Measurements from ENCODE around the gene UBE2V1.

UBE2V1 gene

DNA sequence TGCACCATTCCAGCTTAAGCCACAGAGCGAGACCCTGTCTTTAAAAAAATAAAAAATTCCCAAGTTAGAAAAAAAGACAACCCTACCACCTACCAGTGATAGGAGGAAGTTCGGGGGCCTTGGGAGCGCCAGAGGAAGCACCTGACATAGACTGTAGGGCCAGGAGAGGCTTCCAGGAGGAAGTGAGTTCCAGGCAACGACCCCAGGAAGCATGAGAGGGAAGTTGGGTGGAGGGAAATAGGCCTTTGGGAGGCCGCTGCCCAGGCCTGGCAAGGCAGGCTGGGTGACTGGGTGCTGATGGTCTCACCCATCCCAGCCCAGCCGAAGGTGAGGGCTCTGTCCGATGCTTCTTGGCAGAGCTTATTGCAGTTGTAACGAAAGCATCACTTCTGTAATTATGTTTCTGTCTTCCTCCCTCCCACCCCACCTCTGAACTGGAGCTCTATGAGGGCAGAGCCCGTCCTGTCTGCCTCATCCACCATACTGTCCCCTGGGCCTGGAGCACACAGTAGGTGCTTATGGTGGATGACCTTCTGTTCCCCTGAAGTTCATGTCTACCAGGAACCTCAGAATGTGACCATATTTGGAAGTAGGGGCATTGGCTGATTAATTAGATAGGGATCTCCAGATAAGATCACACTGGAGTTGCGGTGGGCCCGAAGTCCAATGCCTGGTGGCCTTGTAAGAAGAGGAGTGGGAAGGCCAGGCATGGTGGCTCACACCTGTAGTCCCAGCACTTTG is 54.1 kb downstream of the UBE2V1 start:
- no peak for DNase-seq

DNA sequence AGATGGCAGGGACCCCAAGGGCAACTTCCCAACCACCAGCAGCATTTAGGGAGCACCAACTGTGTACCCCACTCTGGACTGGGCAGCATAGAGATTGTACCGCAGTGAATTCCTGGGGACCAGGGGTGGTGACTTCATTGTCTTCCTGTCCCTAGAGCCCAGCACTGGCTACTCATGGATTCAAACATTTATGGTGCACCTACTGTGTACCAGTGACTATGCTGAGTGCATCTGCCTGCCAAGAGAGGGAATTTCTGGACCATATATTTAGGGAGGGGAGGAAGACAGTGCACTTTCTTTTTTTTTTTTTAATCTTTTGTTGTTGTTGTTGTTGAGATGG is 55.3 kb downstream of the UBE2V1 start:
- DNase-seq, result no peak

DNA sequence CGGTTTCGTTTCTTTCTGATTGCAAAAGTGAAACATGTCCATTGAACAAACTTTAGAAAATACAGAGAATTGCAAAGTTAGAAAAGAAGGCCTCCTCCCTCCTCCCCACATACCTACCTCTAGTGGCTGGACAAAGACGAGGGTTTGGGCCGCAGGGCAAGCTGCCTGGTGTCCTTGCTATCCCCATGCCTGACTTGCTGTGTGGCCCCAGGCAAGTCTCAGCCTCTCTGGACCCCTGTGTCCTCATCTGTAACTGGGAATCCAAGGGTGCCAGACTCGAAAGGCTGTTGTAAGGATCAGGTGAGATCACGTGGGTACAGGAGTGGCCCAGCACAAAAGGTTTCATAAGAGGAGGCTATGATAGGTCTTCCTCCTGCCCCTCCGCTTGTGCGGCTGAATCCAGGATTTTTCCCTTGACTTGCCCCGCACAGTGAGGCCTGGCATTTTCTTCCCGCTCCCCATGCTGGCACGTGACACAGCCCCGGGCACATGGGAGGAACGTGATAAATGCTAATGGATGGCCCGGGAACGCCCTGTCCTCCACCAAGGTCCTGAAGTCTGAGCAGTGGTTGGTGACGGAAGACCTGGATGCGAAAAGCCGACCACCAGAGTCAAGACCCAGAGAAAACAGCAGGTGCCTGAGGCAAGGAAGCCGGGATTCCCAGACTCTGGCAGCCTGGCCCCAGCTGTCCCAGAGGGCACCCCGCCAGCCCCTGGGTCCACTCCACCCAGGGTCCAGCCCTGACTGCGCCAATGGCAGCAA is 55.8 kb downstream of the UBE2V1 start:
- no peak for DNase-seq

DNA sequence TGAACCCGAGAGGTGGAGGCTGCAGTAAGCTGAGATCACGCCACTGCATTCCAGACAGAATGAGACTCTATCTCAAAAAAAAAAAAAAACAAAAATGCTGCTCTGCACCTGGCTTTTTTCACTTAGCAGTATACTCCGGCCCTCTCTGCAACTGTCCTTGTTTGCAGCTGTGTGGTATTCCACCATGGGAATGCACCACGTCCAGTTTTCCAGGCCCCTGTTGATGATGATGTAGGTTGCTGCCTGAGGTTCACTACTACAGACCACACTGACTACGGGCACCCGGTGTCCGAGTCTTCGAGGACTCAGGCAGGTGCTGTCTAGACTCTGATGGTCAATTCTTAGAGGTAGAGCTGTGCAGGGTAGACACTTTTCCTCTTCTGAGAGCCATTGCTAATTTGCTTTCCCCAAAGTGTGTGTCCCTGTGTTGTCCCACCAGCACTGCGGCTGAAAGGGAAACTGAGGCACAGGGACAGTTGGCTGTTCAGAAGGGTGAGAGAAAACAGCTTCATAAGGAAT is 56.5 kb downstream of the UBE2V1 start:
- DNase-seq, result no peak

DNA sequence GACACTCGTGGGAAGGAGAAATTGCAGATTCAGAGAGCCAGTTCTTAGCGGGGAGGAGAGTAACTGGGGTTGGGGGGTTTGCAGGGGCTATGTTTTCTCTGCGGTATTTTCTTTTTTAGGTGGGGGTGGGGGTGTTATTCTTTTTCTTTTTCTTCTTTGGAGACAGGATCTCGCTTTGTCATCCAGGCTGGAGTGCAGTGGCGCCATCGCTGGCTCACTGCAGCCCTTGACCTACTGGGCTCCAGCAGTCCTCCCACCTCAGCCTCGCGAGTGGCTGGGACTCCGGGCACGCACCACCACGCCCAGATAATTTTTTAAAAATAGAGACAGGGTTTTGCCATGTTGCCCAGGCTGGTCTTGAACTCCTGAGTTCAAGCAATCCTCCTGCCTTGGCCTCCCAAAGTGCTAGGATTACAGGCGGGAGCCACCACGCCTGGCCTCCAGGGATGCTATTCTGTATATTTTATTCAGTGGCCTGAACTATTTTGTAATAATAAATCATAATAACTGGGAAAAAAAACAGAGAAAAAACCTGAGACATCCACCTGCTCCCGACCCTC is 57.3 kb downstream of the UBE2V1 start:
- DNase-seq, result no peak

DNA sequence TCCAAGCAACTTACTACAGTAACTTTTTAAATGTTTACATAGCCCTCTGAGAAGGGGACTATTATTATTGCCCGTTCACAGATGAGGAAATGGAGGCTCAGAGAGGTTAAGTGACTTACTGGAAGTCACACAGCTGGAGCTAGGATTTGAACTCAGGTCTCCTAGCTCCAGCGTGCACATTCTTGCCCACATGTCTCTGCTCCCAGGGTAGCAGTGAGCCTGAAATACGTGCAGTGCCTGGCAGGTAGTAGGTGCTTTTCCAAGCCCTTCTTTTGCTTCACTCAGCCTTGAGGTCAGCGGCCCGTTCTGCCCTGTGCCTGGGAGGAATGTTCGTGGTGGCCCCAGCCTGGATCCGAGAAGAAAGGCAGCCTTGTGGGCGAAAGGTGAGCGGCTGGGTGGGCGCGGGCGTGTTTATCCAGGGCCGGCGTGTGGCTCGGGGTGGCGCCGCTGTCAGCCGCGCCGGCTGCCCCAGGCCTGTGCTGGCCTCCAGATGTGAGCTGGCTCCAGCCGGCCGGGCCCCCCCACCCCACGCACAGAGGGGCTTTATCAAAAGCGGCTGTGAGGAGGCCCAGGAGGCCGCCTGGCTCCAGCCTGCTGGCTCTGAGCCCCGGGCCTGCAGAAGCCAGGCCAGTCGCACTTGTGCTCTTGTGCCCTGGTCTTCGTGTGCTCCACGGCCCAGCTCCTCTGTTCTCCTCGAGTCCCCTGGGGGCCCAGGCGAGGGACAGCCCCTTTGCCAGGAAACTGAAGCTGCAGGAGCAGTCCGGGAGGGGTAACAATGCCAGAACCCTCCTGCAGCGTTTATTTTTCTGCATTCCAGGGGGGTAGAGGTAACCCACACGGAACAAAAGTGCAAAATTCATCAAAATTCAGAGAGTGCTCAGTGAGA is 58.1 kb downstream of the UBE2V1 start:
- no peak for DNase-seq

DNA sequence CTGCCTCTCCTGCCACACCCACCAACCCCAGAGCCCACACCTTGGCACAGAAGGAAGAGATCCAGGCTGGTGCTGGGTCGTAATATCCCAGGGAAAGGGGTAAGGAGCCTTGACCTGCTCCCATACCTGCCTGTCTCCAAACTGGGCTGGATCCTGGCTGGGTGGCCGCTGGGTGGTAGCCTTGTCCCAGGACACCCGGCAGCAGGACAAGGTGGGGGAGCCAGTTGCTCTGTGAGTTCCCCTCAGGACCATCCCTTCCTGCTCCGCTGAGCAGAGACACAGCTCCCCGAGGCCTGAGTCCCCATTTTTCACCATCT is 58.8 kb downstream of the UBE2V1 start:
- DNase-seq, result no peak

DNA sequence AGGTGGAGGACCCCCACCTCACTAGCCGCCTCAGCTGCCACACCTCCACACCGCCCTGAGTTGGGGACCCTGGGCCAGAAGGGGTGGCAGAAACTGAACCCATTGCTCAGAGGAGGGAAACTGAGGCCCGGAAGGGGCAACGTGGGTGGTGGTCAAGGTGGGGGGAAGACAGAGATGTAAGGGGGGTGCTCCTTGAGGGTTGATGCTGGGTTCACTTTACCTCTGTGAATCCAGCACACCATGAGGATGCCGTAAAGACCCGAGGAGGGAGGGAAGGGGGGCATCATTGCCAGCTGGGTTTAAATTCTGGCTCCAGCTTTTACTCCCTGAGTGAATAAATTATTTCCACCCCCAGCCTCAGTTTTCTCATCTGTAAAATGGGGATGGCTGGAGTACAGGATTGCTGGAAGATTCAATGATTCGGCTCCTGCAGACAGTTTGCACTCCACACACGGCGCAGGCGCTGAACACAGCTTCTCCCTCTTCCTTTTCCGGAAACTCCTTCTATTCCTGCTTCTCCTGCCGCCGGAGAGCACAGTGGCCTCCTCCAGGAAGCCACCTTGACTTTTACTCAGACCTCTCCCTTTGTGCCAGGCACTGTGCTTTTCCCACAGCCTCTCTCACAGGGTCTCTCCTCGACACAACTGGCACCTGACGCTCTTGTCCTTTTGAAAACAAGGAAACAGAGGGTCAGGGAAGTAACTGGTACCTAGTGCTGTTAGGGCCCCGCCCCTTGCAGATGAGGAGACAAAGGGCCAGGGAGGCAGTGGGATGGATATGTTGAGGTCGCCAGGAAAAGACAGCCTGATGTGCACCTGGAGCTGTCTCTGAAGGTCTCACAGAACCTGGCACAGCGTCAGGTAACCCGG is 59.4 kb downstream of the UBE2V1 start:
- DNase-seq, result peak; percentile 39

DNA sequence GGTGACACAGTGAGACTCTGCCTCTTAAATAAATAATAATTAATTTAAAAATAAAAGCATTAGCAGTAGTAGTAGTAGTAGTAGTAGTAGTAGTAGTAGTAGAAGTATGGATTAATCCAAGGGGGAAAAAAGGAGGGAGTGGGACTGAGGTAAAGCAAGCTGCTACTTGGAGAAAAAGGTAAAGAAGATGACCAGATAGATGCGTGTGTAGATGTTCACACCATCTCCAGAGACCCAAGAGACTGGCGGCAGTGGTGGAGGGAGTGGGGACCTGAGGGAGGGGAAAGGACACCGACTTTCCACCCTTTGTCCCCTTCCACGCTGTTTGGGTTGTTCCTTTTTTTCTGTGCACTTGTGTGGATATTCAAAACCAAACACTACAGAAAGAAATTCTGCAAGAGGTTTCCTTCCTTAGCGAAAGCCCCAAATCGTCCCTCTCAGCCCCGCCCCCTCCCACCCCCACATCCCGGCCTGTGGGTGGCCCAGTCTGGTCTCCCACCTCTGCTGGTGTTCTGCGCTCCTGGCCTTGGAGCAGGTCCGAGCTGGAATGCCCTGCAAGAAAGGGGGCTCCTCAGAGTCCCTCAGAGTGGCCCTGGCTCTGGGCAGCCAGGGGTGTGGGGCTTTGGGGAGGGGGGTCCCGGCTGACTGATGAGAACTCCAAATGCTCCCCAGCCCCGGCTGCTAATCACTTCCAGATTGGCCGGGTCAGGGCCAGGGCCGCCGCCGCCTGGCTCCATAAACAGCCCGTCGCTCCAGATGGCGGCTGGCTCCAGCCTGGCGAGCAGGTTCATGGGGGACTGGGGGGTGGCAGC is 60.2 kb downstream of the UBE2V1 start:
- DNase-seq, result no peak

DNA sequence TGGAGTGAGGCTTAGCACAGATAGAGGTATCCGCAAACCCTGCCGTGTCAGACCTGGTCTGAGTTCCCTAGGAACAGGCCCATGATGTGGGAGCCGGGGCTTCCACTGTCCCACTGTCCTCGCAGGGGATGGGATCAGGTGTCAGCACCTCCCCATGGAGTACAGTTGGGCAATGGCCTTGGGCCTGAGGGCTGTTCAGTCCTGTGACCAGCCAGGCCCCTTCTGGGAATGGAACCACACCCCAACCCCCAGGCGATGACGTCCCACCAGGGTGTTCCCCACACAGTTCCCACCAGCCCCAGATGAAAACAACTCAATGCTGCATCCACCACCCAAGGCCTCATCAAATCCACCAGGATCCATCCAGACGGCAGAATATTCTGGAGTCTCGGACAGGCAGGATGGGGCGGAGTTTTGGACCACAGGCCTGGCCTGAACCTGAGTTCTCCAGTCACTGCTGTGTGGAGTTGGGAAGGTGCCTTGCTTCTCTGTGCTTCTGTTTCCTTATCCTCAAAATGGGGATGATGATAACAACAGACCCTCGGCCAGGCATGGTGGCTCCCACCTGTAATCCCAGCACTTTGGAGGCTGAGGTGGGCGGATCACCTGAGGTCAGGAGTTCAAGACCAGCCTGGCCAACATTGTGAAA is 62.2 kb downstream of the UBE2V1 start:
- no peak for DNase-seq

DNA sequence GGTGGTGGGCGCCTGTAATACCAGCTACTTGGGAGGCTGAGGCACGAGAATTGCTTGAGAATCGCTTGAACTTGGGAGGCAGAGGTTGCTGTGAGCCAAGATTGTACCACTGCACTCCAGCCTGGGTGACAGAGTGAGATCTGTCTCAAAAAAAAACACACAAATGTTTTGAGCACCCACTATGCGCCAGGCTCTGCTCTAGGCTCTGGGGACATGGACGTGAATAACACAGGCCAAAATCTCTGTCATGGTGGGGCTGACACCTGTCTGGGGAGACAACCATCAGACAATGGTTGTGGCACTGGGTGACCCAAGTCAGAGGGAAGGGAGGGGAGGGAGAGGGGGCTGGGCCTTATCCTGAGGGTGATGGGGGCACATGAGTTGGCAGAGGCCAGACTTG is 62.7 kb downstream of the UBE2V1 start:
- no peak for DNase-seq

DNA sequence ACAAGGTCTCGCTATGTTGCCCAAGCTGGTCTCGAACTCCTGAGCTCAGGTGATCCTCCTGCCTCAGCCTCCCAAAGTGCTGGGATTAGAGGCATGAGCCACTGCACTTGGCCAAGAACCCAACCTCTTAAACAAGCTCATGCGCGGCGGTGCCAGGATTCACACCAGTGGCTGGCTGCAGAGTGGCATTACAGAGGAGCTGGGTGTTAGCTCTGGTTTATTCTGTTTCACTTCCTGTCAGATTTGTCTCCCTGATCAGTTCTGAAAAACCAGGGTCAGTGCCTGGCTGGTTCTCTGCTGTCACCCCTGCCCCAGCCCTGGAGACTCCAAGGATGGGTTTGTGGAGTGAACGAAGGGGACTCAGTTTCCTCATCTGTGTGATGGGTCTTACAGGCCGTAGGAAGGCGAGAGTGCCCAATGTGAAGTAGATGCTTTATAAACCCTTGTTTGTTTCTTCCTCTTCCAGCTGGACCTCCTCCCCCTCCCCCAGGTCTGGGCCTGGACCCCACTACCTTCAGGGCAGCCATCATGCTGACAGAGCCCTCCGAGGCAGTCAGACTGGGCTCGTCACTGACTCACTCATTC is 63.4 kb downstream of the UBE2V1 start:
- no peak for DNase-seq

DNA sequence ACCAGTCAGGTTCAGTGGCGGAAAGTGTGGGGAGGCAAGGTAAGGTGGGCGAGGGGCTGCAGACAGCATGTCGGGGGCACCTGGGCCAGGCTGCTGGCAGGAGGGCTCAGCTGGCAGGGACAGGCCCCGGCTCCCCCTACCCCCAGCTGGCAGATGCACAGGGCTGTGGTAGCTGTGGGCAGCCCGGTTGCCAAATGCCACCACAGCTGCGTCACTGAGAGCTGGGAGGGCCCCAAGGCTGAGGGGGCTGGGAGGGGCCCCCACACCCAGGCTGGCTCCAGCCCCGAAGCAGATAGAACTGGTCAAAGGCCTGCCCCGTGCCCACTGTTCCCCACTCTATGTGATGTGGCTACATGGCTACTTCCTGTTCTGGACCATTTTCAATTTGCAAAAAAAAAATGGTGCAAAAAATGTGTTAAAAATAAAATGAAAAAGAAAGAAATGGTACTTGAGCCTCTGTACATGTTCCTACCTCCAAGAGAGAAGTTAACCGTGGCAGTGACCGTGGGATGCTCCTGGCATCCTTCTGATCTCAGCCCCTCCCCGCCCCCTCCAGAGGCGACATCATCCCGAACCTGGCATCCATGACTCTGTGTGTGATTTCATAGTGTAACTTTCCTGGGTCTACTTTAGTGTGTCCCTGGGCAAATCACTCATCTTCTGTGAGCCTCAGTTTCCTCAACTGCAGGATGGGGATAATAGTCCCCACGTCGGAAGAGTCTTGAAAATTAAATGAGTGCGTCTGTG is 64.4 kb downstream of the UBE2V1 start:
- no peak for DNase-seq

DNA sequence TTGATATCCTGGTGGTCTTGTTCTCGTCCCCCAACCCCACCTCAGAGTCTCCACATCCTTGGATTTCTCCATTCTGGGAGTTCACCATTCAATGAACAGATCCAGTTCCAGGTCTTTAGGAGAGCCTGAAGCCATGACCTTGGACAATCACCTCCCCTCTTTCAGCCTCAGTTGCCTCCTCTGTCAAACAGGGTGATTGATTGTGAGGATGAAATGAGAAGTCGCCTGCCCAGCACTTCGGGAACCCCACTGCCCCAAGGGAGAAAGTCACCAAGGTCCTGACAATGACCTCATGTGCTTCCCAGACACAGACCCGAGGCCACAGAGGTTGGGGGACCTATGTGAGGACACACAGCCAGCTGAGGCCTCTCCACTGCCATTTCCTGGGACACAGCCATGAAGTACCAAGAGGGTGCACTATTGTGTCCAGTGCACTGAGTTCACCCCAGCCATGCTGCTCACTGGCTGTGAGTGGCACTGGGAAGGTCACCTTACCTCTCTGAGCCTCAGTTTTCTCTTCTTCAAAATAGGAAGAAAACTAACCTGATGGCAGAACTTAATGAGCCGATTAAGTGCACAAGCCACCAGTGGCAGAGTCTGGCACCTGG is 68.5 kb downstream of the UBE2V1 start:
- DNase-seq, result no peak

DNA sequence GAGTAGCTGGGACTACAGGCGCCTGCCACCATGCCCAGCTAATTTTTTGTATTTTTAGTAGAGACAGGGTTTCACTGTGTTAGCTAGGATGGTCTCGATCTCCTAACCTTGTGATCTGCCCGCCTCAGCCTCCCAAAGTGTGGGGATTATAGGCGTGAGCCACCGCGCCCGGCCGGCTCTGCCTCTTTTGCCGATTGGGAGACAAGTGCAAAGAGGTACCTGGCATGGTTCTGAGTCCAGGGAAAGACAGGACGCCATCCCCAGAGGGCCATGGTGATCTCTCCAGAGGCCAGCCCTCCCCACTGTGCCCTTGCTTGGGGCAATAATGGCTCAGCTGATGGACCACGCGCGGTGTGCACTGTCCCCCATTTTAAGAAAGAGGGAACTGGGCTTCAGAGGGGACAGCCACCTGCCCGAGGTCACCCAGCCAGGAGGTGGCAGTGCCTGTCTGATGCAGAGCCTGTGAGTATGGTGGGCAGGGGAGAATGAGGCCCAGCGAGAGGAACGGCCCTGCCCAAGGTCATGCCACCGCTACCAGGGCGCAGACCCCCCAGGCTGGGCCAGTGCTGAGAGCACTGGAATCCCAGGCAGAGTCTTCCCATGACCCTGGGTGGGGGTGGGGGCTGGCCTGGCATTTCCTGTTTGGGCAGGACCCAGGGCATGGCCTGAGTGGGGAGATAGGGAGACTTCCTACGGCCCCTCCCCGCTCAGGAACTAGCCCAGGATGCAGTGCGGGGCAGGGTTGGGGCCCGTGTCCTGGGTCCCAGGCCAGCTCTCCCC is 69.2 kb downstream of the UBE2V1 start:
- no peak for DNase-seq

DNA sequence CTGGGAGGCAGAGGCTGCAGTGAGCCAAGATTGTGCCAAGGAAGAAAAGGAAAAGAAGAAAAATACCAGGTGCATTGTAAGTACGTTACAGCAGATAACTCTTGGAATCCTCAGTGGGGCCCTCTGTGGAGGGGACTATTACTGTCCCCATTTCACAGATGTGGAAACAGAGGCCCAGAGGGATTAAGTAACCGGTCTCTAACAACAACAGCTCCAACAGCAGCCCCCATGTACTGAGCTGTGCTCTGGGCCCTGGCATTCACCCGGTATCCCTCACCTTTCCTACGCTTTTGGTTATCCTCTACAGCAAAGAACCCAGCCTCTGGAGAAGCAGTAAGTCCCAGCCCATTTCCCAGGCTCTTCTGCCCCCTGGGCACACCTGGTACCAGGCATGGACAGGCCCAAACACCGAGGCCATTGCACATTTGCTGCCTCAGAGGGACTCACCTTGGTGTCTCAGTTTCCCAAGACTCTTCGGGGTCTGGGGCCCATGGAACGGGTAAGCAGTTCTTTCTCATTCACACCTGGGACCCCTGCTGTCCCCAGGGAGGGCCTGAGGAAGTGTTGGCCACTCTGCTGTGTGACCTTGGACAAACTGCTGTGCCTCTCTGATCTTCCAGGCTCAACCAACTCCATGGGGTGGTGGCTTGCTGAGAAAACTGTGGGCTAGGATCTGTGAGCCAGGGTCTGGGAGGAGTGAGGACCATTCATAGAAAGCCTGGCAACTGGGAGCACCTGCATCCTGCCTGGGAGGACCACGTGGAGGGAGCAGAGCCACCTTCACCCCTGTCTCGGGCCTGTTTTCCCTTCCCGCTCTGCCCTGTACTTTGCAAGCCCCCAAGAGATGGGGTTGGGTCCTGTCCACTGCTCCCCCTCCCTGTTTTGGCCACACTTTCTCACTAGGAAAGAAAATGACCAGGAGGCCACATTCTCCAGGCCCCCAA is 70.3 kb downstream of the UBE2V1 start:
- DNase-seq, result no peak

DNA sequence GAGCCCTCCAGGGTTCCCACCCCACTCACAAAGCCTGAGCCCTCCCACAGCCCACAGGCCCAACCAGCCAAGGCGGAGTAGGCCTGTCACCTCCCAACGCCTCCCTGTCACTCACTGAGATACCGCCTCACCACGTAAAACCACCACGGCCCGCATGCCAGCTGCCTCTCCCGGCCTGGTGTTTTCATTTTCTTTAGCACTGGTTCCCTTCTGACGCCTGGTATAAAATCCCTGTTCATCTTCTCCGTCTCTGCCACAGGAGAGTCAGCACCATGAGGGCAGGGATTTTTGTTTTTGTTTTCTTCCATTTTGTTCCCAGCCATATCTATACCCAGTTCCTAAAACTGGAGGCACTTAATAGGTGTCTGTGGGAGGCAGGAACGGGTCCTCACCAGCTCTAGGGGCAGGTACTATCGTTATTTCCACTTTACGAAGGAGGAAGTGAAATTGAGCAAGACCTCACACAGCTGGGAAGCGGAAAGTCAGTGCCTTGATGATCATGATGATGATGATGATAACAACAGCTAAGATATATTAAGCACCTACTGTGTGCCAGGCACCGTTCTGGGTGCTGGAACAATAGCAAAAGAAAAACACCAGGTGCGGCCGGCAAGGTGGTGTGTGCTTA is 71.6 kb downstream of the UBE2V1 start:
- no peak for DNase-seq
